WTC11 (cell line): ENCODE data around the gene FLT3. TPM values are rescaled to one million over a fixed set of nuclear protein-coding genes. Genes with fewer than 3 reads are reported as not detected.

ENCODE experiments used
- ATAC-seq: fragments of 200-7000 bp; cut with Tn5 transposase; 2 replicates; pipeline ENCODE4 v1.10.0; 2021; ENCODE audit warnings: mild to moderate bottlenecking, moderate library complexity
- CTCF ChIA-PET: fragments of 300-600 bp; sonication (Branson Sonifier 250); formaldehyde crosslinking; loops from one replicate; lab custom pipeline; 2021; ENCODE audit warnings: antibody characterized with exemption; lab: Charles Lee
- POLR2A ChIA-PET: fragments of 350-600 bp; sonication (Branson Sonifier 250); formaldehyde crosslinking; loops from one replicate; lab custom pipeline; 2021; ENCODE audit warnings: antibody characterized with exemption; lab: Charles Lee
- DNase-seq: peaks from one replicate; pipeline ENCODE4 v3.0.0; 2021; ENCODE audit warnings: low spot score
- H3K27ac Mint-ChIP-seq: 2 replicates; pipeline ENCODE4 v1.8.0; 2021; ENCODE audit warnings: mixed read lengths
- H3K27me3 Mint-ChIP-seq: 2 replicates; pipeline ENCODE4 v1.8.0; 2021; ENCODE audit warnings: low read depth, mild to moderate bottlenecking, moderate library complexity, mixed read lengths
- H3K36me3 Mint-ChIP-seq: 2 replicates; pipeline ENCODE4 v1.8.0; 2021; ENCODE audit warnings: mixed read lengths
- H3K4me1 Mint-ChIP-seq: 2 replicates; pipeline ENCODE4 v1.8.0; 2022; ENCODE audit warnings: mixed read lengths
- H3K4me3 Mint-ChIP-seq: 2 replicates; pipeline ENCODE4 v1.8.0; 2021; ENCODE audit warnings: mild to moderate bottlenecking, moderate library complexity, mixed read lengths
- H3K9me3 Mint-ChIP-seq: 2 replicates; pipeline ENCODE4 v1.8.0; 2021; ENCODE audit warnings: mixed read lengths
- ATF2 ChIP-seq: sonication (generic); formaldehyde crosslinking; IDR thresholded peaks from 2 replicates; pipeline ENCODE4 v1.8.1; 2022; ENCODE audit warnings: low read depth, missing genetic modification reagents, borderline replicate concordance
- E2F1 ChIP-seq: sonication (generic); formaldehyde crosslinking; IDR thresholded peaks from 2 replicates; pipeline ENCODE4 v1.8.0; 2022; ENCODE audit warnings: mild to moderate bottlenecking, missing genetic modification reagents
- E2F4 ChIP-seq: sonication (generic); formaldehyde crosslinking; IDR thresholded peaks from 2 replicates; pipeline ENCODE4 v1.8.1; 2022; ENCODE audit warnings: low read depth, mild to moderate bottlenecking, moderate library complexity, missing genetic modification reagents, borderline replicate concordance
- E2F5 ChIP-seq: sonication (generic); formaldehyde crosslinking; IDR thresholded peaks from 2 replicates; pipeline ENCODE4 v1.8.1; 2022; ENCODE audit warnings: mild to moderate bottlenecking, moderate library complexity, missing genetic modification reagents
- MLX ChIP-seq: sonication (generic); formaldehyde crosslinking; IDR thresholded peaks from 2 replicates; pipeline ENCODE4 v1.8.1; 2023; ENCODE audit warnings: mild to moderate bottlenecking, missing genetic modification reagents, moderate library complexity
- MYBL2 ChIP-seq: sonication (generic); formaldehyde crosslinking; IDR thresholded peaks from 2 replicates; pipeline ENCODE4 v1.8.1; 2023; ENCODE audit warnings: mild to moderate bottlenecking, moderate library complexity, missing genetic modification reagents
- NFYB ChIP-seq: sonication (generic); formaldehyde crosslinking; conservative IDR thresholded peaks from 2 replicates; pipeline ENCODE4 v1.8.0; 2022; ENCODE audit warnings: low read depth, missing genetic modification reagents
- PRDM15 ChIP-seq: sonication (generic); formaldehyde crosslinking; IDR thresholded peaks from 2 replicates; pipeline ENCODE4 v1.8.0; 2022; ENCODE audit warnings: missing genetic modification reagents
- PREB ChIP-seq: sonication (generic); formaldehyde crosslinking; IDR thresholded peaks from 2 replicates; pipeline ENCODE4 v1.8.1; 2022; ENCODE audit warnings: mild to moderate bottlenecking, missing genetic modification reagents, moderate library complexity, borderline replicate concordance
- TEAD1 ChIP-seq: sonication (generic); formaldehyde crosslinking; IDR thresholded peaks from 2 replicates; pipeline ENCODE4 v1.8.0; 2022; ENCODE audit warnings: mild to moderate bottlenecking, missing genetic modification reagents
- TEAD4 ChIP-seq: sonication (generic); formaldehyde crosslinking; IDR thresholded peaks from 2 replicates; pipeline ENCODE4 v1.8.0; 2022; ENCODE audit warnings: mild to moderate bottlenecking, missing genetic modification reagents
- ZBTB43 ChIP-seq: sonication (generic); formaldehyde crosslinking; IDR thresholded peaks from 2 replicates; pipeline ENCODE4 v1.8.1; 2023; ENCODE audit warnings: mild to moderate bottlenecking, missing genetic modification reagents
- ZNF121 ChIP-seq: sonication (generic); formaldehyde crosslinking; IDR thresholded peaks from 2 replicates; pipeline ENCODE4 v1.8.0; 2023; ENCODE audit warnings: missing genetic modification reagents
- ZNF219 ChIP-seq: sonication (generic); formaldehyde crosslinking; IDR thresholded peaks from 2 replicates; pipeline ENCODE4 v1.8.0; 2023; ENCODE audit warnings: missing genetic modification reagents, mild to moderate bottlenecking, borderline replicate concordance
- ZNF317 ChIP-seq: sonication (generic); formaldehyde crosslinking; IDR thresholded peaks from 2 replicates; pipeline ENCODE4 v1.8.1; 2023; ENCODE audit warnings: low read depth, mild to moderate bottlenecking, moderate library complexity, missing genetic modification reagents, borderline replicate concordance
- total RNA-seq: library from RNA; stranded (reverse); gene quantifications from 3 replicates; pipeline ENCODE4 v1.2.3, GENCODE V29; 2021

FLT3 gene
- total RNA-seq, 1 experiment from 2014 or later, result 0.15 TPM

- TF ChIP-seq NFYB (CRISPR knock-in tag), result no peak
- no peak for TF ChIP-seq MYBL2 (CRISPR knock-in tag)
These were observed 127.9 kb downstream of the FLT3 start (continued) for GRCh38 chr13:27972478-27972820.

- no peak for TF ChIP-seq E2F1 (CRISPR knock-in tag)
- no peak for TF ChIP-seq ATF2 (CRISPR knock-in tag)
- no peak for TF ChIP-seq MLX
- no peak for TF ChIP-seq PREB (CRISPR knock-in tag)
- Mint-ChIP-seq H3K9me3 (no peaks in the 10 kb centered on the region), H3K27ac (no peak overlapping the region), H3K4me3 (no peak overlapping the region), H3K36me3 (peaks cover 2% of the 10 kb centered on the region; the same call in 1 of the 2 replicates), H3K27me3 (peaks cover 100% of the 10 kb centered on the region), H3K4me1 (peaks cover 58% of the 10 kb centered on the region)
- DNase-seq, result no peak
- ChIA-PET POLR2A (interaction anchor here (0.5 kb wide), 1 partner anchor 352 kb away, joined by 3 read pairs; the partner anchor contains the start of gene LNX2), CTCF (interaction anchor here (0.8 to 3.4 kb wide), 9 partner anchors 10 to 610 kb away, joined by 3 to 25 read pairs (median 4); no protein-coding TSS in a partner anchor)
- no peak for ATAC-seq
These were observed 128.4 kb downstream of the FLT3 start for GRCh38 chr13:27971776-27972477.

GRCh38 chr13:27971236-27971645 is 129.1 kb downstream of the FLT3 start:
- H3K4me1 Mint-ChIP-seq, result peaks cover 60% of the 10 kb centered on the region
- ATAC-seq (peak; percentile 54), DNase-seq (peak; percentile 77)
- POLR2A ChIA-PET, result no interaction called here
- peaks cover 100% of the 10 kb centered on the region for H3K27me3 Mint-ChIP-seq
- H3K27ac Mint-ChIP-seq, result no peak overlapping the region
- peak overlapping the region; percentile 47 for H3K4me3 Mint-ChIP-seq
- 0 out of 2 replicates have a peak, but pooled peaks have one; percentile 52 for TF ChIP-seq TEAD1 (CRISPR knock-in tag)
- TF ChIP-seq ZNF317, result no peak
- no peak for TF ChIP-seq E2F4 (CRISPR knock-in tag)
- no peak for TF ChIP-seq E2F5
- peak; percentile 84 for TF ChIP-seq ZNF121
- TF ChIP-seq PRDM15 (CRISPR knock-in tag), result 0 out of 2 replicates have a peak, but pooled peaks have one; percentile 51
- TF ChIP-seq ZNF219 (CRISPR knock-in tag), result 0 out of 2 replicates have a peak, but pooled peaks have one; percentile 42
- TF ChIP-seq TEAD4 (CRISPR knock-in tag), result peak; percentile 60; the same call in 1 of the 2 replicates
- TF ChIP-seq ZBTB43 (CRISPR knock-in tag), result no peak
- no peaks in the 10 kb centered on the region for H3K9me3 Mint-ChIP-seq
- peaks cover 2% of the 10 kb centered on the region; the same call in 1 of the 2 replicates for H3K36me3 Mint-ChIP-seq
- CTCF ChIA-PET, result interaction anchor here (0.6 to 3.4 kb wide), 10 partner anchors 10 to 609 kb away, joined by 3 to 25 read pairs (median 4); no protein-coding TSS in a partner anchor
